NB4 (cell line): Measurements from ENCODE around the gene XRCC1.

Experiments
- MYC ChIP-seq: IDR thresholded peaks from 2 replicates; pipeline ENCODE4 v1.6.1; 2011; ENCODE audit warnings: low read depth, low read length
- POLR2A ChIP-seq: IDR thresholded peaks from 2 replicates; pipeline ENCODE4 v1.6.1; 2011; ENCODE audit warnings: mild to moderate bottlenecking; ENCODE audit not compliant: insufficient read length; ENCODE audit errors: extremely low read depth
- TF ChIP-seq, protein P1 (sequence below): IDR thresholded peaks from one replicate; pipeline ENCODE4 v1.5.1; 2012; ENCODE audit warnings: low read depth, low read length
- TF ChIP-seq, protein P2 (sequence below): IDR thresholded peaks from 2 replicates; pipeline ENCODE4 v1.6.1; 2011; ENCODE audit warnings: low read depth, low read length

DNA sequence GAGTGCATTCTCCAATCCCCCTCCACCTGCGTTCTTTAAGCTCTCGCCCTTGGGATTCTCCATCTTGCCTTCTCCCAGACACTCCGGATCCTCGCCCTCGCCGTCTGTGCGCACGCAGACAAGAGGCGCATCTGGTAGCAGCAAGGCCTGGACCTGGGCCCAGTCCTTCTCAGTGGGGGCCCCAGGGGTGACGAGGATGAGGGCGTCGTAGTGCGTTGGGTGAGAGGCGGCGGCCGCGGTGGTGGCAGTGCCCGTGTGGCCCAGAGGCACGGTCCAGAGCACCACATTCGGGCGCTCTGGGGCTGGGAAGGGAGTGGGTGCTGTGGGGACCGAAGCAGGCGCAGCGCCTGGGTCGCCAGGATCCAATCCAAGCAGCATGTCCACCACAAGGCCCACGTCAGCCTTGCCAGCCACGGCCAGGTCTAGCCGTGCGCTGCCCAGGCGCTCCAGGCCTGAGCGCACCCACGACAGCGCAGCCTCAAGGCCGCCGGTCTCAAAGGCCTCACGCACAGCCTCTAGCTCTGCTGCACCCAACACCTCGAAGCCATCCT is 17.5 kb upstream of the XRCC1 start:
- no peak for TF ChIP-seq POLR2A
- TF ChIP-seq, protein P1, sequence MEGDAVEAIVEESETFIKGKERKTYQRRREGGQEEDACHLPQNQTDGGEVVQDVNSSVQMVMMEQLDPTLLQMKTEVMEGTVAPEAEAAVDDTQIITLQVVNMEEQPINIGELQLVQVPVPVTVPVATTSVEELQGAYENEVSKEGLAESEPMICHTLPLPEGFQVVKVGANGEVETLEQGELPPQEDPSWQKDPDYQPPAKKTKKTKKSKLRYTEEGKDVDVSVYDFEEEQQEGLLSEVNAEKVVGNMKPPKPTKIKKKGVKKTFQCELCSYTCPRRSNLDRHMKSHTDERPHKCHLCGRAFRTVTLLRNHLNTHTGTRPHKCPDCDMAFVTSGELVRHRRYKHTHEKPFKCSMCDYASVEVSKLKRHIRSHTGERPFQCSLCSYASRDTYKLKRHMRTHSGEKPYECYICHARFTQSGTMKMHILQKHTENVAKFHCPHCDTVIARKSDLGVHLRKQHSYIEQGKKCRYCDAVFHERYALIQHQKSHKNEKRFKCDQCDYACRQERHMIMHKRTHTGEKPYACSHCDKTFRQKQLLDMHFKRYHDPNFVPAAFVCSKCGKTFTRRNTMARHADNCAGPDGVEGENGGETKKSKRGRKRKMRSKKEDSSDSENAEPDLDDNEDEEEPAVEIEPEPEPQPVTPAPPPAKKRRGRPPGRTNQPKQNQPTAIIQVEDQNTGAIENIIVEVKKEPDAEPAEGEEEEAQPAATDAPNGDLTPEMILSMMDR: no peak
- TF ChIP-seq MYC: no peak
- TF ChIP-seq, protein P2, sequence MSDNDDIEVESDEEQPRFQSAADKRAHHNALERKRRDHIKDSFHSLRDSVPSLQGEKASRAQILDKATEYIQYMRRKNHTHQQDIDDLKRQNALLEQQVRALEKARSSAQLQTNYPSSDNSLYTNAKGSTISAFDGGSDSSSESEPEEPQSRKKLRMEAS: no peak
